Naive B cell (primary cell): ENCODE data around the gene LRRFIP1. TPM values are rescaled to one million over a fixed set of nuclear protein-coding genes. Genes with fewer than 3 reads are reported as not detected.
"Not testable (repeated sequence)": the region's sequence is repeated elsewhere in the genome, so short reads cannot be mapped to it uniquely, and the experiment has no call there.

ENCODE experiments used
- ATAC-seq, 2 donors: fragments of 150-1000 bp; cut with Tn5 transposase; 2 replicates each; pipeline ENCODE4 v1.10.0; 2021; ENCODE audit warnings: low read depth in 2 of 2, mild to moderate bottlenecking in 2 of 2, moderate library complexity in 2 of 2
- DNase-seq: peaks from one replicate; pipeline ENCODE4 v3.0.0; 2022
- H3K27ac Mint-ChIP-seq, 6 donors: one replicate each; pipeline ENCODE4 v1.8.0; 2020 to 2022; ENCODE audit warnings: mild to moderate bottlenecking in 6 of 6, mixed read lengths in 6 of 6, moderate library complexity in 5 of 6, inconsistent platforms in 2 of 6
- H3K27me3 Mint-ChIP-seq, 3 donors: one replicate each; pipeline ENCODE4 v1.8.0; 2021 to 2022; ENCODE audit warnings: mixed read lengths in 3 of 3, mild to moderate bottlenecking in 1 of 3
- H3K36me3 Mint-ChIP-seq, 2 donors: one replicate each; pipeline ENCODE4 v1.8.0; 2020 to 2022; ENCODE audit warnings: mixed read lengths in 2 of 2, inconsistent platforms in 1 of 2, mild to moderate bottlenecking in 1 of 2
- H3K4me1 Mint-ChIP-seq, 3 donors: one replicate each; pipeline ENCODE4 v1.8.0; 2020 to 2022; ENCODE audit warnings: mixed read lengths in 3 of 3, inconsistent platforms in 1 of 3, mild to moderate bottlenecking in 1 of 3, moderate library complexity in 1 of 3
- H3K4me3 Mint-ChIP-seq, 8 donors: one replicate each; pipeline ENCODE4 v1.8.0; 2020 to 2022; ENCODE audit warnings: mild to moderate bottlenecking in 8 of 8, mixed read lengths in 8 of 8, moderate library complexity in 8 of 8, inconsistent platforms in 2 of 8
- H3K9me3 Mint-ChIP-seq, 7 donors: one replicate each; pipeline ENCODE4 v1.8.0; 2020 to 2022; ENCODE audit warnings: mixed read lengths in 7 of 7, mild to moderate bottlenecking in 5 of 7, inconsistent platforms in 2 of 7, moderate library complexity in 1 of 7
- polyA plus RNA-seq, 6 donors: library from polyadenylated mRNA; unstranded; fragments of 300-500 nt; fragmentation: Illumina TruSeq; gene quantifications; one replicate each; pipeline ENCODE4 v1.2.3, GENCODE V29; 2021; ENCODE audit warnings: low read depth in 6 of 6

LRRFIP1 gene
- polyA plus RNA-seq, 6 donors from 2014 or later = 45.8 to 88.7 (median 68.2) TPM

GRCh38 chr2:237746302-237747080 lies 119.1 kb downstream of the LRRFIP1 start:
- Mint-ChIP-seq H3K27me3 (no peaks in the 10 kb centered on the region), H3K4me1 (peaks cover 23 to 34% (median 26%) of the 10 kb centered on the region in 3 donors), H3K9me3 (no peaks in the 10 kb centered on the region), H3K36me3 (peaks cover 17 to 19% of the 10 kb centered on the region in 2 donors), H3K4me3 (peak overlapping the region in 1 of 8 donors; percentile 54), H3K27ac (peak overlapping the region in 1 of 6 donors; percentile 45)
- no peak for DNase-seq
- no peak for ATAC-seq

- H3K9me3 Mint-ChIP-seq = no peaks in the 10 kb centered on the region
- peak overlapping the region in 1 of 6 donors; percentile 45 for H3K27ac Mint-ChIP-seq
- ATAC-seq (no peak), DNase-seq (no peak)
- peaks cover 17 to 23% of the 10 kb centered on the region in 2 donors for H3K36me3 Mint-ChIP-seq
- H3K4me3 Mint-ChIP-seq = no peak overlapping the region
- H3K4me1 Mint-ChIP-seq = peaks cover 23 to 32% (median 24%) of the 10 kb centered on the region in 3 donors
- no peaks in the 10 kb centered on the region for H3K27me3 Mint-ChIP-seq
Measured at GRCh38 chr2:237747189-237747588, 119.8 kb downstream of the LRRFIP1 start.

GRCh38 chr2:237749002-237749401 lies 121.6 kb downstream of the LRRFIP1 start:
- DNase-seq = no peak
- Mint-ChIP-seq H3K27ac (peak overlapping the region in 2 of 6 donors; percentile 20 to 43), H3K36me3 (peaks cover 29 to 36% of the 10 kb centered on the region in 2 donors), H3K4me1 (peaks cover 8 to 16% (median 14%) of the 10 kb centered on the region in 3 donors), H3K4me3 (no peak overlapping the region), H3K27me3 (no peaks in the 10 kb centered on the region), H3K9me3 (no peaks in the 10 kb centered on the region)
- ATAC-seq = no peak

- Mint-ChIP-seq H3K9me3 (no peaks in the 10 kb centered on the region), H3K27ac (peak overlapping the region in 1 of 6 donors; percentile 5)
Measured at GRCh38 chr2:237749961-237750360, 122.6 kb downstream of the LRRFIP1 start.

DNA sequence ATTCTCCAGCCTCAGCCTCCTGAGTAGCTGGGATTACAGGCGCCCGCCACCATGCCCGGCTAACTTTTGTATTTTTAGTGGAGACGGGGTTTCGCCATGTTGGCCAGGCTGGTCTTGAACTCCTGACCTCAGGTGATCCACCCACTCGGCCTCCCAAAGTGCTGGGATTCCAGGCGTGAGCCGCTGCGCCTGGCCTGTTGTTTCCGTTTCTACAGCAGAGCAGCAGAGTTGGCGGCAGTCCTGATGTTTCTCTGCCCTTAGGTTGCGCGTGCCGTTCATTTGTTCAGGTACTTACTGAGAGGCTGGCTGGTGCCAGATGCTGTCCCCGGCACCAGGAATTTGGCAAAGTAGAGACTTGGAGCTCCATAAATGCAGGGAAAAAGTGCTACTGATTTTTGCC lies 123.1 kb downstream of the LRRFIP1 start:
- not testable (repeated sequence) for ATAC-seq, DNase-seq, H3K27ac Mint-ChIP-seq, H3K27me3 Mint-ChIP-seq, H3K9me3 Mint-ChIP-seq, H3K4me3 Mint-ChIP-seq, H3K4me1 Mint-ChIP-seq
- peaks cover 36 to 41% of the 10 kb centered on the region in 2 donors for H3K36me3 Mint-ChIP-seq

More at GRCh38 chr2:237749961-237750360, 122.6 kb downstream of the LRRFIP1 start:
- ATAC-seq (no peak), DNase-seq (no peak)
- peaks cover 6 to 12% (median 11%) of the 10 kb centered on the region in 3 donors for H3K4me1 Mint-ChIP-seq
- no peaks in the 10 kb centered on the region for H3K27me3 Mint-ChIP-seq
- no peak overlapping the region for H3K4me3 Mint-ChIP-seq
- peaks cover 36 to 41% of the 10 kb centered on the region in 2 donors for H3K36me3 Mint-ChIP-seq

DNA sequence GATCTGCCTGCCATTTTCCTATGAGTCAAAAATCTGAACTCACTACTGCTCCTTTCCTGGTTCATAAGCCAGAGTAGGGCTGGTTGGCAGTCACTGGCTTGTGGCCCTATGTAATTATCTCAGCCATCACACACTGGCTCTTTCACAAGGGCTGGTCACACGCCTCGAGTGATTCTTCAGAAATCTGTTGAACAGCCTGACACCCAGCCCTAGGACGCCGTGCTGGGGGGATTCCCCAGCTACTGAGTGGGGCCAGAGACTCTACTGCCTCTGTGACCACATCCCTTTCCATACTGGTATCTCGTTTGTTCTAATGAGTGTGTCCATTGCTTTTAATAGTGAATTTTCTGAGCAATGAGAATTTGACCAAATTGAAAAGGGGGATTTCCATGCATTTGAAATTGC lies 125.4 kb downstream of the LRRFIP1 start:
- Mint-ChIP-seq H3K4me3 (peak overlapping the region in 2 of 8 donors; percentile 10 to 47), H3K27me3 (no peaks in the 10 kb centered on the region), H3K4me1 (peaks cover 0 to 8% (median 8%) of the 10 kb centered on the region in 3 donors), H3K36me3 (peaks cover 46 to 49% of the 10 kb centered on the region in 2 donors), H3K27ac (peak overlapping the region in 2 of 6 donors; percentile 34 to 54), H3K9me3 (no peaks in the 10 kb centered on the region)
- ATAC-seq (peak; percentile 60 to 82), DNase-seq (no peak)

GRCh38 chr2:237754182-237754581 lies 126.8 kb downstream of the LRRFIP1 start:
- H3K27ac Mint-ChIP-seq = no peak overlapping the region
- H3K36me3 Mint-ChIP-seq = peaks cover 38 to 45% of the 10 kb centered on the region in 2 donors
- no peak for DNase-seq
- H3K4me1 Mint-ChIP-seq = peaks cover 0 to 8% (median 8%) of the 10 kb centered on the region in 3 donors
- no peaks in the 10 kb centered on the region for H3K9me3 Mint-ChIP-seq
- H3K4me3 Mint-ChIP-seq = no peak overlapping the region
- H3K27me3 Mint-ChIP-seq = no peaks in the 10 kb centered on the region
- ATAC-seq = no peak

GRCh38 chr2:237754626-237755248 lies 127.3 kb downstream of the LRRFIP1 start:
- Mint-ChIP-seq H3K4me3 (no peak overlapping the region), H3K9me3 (no peaks in the 10 kb centered on the region), H3K4me1 (peaks cover 0 to 8% (median 3%) of the 10 kb centered on the region in 3 donors), H3K27ac (no peak overlapping the region), H3K27me3 (no peaks in the 10 kb centered on the region), H3K36me3 (peaks cover 32 to 40% of the 10 kb centered on the region in 2 donors)
- ATAC-seq = no peak
- DNase-seq = no peak

DNA sequence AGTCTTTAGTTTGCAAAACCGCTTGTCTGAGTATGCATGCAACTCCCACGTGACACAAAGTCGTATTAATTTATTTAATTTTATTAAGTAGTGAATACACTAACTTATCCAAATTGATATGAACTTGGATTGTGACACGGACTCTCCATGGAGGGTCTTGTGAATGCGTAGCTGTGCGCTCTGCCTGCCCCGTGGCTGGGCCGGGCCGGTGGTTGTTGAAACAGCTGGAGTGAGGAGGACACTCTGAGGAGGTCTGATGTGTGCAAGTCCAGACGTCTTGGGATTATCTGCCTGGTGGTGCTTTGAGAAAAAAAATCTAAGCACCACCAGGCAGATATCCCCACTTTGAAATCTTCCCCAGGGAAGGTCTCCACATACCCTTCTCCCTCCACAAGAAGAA lies 130.2 kb downstream of the LRRFIP1 start:
- Mint-ChIP-seq H3K27me3 (no peaks in the 10 kb centered on the region), H3K9me3 (no peaks in the 10 kb centered on the region), H3K36me3 (peaks cover 31 to 37% of the 10 kb centered on the region in 2 donors), H3K27ac (no peak overlapping the region), H3K4me1 (peaks cover 0 to 6% (median 0%) of the 10 kb centered on the region in 3 donors), H3K4me3 (no peak overlapping the region)
- DNase-seq (no peak), ATAC-seq (no peak)

- no peaks in the 10 kb centered on the region for H3K27me3 Mint-ChIP-seq
- H3K4me1 Mint-ChIP-seq = peaks cover 0 to 4% (median 0%) of the 10 kb centered on the region in 3 donors
- H3K4me3 Mint-ChIP-seq = peak overlapping the region in 1 of 8 donors; percentile 41
- ATAC-seq (no peak), DNase-seq (no peak)
- peaks cover 33 to 37% of the 10 kb centered on the region in 2 donors for H3K36me3 Mint-ChIP-seq
- H3K9me3 Mint-ChIP-seq = no peaks in the 10 kb centered on the region
- H3K27ac Mint-ChIP-seq = no peak overlapping the region
Measured at GRCh38 chr2:237758185-237758584, 130.8 kb downstream of the LRRFIP1 start.

DNA sequence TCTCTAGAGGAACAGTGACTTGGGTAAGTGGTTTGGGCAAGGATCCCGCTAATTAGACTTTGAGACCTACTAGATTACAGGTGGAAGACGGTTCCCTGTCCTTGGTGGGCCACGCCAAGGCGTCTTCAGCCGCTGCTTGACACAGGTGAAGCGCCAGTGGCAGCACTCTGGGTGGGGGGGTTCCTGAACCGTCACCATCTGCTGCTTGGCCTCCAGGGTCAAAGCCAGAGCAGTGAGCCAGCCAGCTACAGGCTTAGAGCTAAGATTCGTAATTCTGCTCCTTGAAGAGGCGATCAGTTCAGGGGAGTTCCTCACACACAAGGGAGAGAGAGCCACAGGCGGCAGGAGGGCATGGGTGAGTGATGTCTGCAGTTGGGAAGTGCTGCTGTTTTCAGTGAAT lies 131.8 kb downstream of the LRRFIP1 start:
- ATAC-seq = no peak

DNA sequence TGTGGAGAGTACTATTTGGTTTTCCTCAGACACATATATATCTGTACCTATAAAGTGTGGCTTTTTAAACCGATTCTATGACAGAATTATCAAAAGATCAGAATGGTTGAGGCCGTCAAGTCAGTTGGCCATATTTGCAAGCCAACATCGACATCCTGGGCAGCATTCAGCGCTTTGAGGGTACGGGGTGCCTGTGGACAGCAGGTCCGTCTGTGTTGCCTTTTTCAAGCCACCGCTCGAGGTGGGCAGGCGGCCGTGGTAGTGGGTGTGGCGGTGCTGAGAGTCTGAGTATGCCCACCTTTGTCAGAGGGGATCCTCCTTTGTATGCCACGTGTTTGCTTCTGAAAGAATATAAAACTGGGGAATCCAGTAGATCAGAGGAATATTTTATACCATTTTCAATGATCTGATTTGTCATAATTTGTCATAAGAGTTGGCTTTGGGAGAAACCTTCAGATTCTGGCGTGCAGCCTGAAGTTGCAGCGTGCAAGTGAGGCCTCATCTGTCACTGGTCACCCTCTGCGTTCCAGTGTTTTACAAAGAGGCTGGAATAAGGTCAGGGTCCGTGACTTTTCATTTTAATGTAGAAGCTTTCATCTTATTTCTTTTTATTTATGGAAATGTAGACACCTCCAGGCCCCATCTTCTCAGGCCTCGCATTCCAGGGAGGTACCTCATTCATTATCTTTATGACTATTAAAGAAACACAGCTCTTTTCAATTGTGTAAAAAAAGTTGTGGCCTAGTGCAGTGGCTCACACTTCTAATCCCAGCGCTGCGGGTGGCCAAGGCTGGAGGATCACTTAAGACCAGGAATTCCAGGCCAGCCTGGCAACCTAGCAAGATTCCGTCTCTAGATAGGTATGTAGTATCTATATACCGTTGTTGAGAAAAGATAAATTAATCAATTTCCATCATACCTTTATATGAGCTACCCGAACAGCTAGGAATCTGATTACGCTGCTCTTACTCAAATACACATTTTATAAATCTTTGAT lies 133.4 kb downstream of the LRRFIP1 start:
- Mint-ChIP-seq H3K36me3 (peaks cover 29 to 36% of the 10 kb centered on the region in 2 donors), H3K9me3 (no peaks in the 10 kb centered on the region), H3K4me3 (peak overlapping the region in 1 of 8 donors; percentile 15), H3K27ac (peak overlapping the region in 2 of 6 donors; percentile 19 to 50), H3K27me3 (no peaks in the 10 kb centered on the region), H3K4me1 (peaks cover 0 to 4% (median 0%) of the 10 kb centered on the region in 3 donors)
- DNase-seq (no peak), ATAC-seq (no peak)

More for the DNA sequence above, 131.8 kb downstream of the LRRFIP1 start:
- H3K36me3 Mint-ChIP-seq = peaks cover 33 to 39% of the 10 kb centered on the region in 2 donors
- H3K27me3 Mint-ChIP-seq = no peaks in the 10 kb centered on the region
- no peak overlapping the region for H3K4me3 Mint-ChIP-seq
- no peaks in the 10 kb centered on the region for H3K9me3 Mint-ChIP-seq
- DNase-seq = no peak
- peak overlapping the region in 1 of 6 donors; percentile 53 for H3K27ac Mint-ChIP-seq
- H3K4me1 Mint-ChIP-seq = peaks cover 0 to 4% (median 0%) of the 10 kb centered on the region in 3 donors
